Fibroblast of mammary gland (primary cell): Measurements from ENCODE around the gene NR2C1.
A peak's percentile ranks its signal among the peaks of the same experiment; 100 is the strongest.
"Not testable (repeated sequence)": the region's sequence is repeated elsewhere in the genome, so short reads cannot be mapped to it uniquely, and the experiment has no call there.

Experiments
- DNase-seq: peaks from one replicate; pipeline ENCODE4 v3.0.0-alpha.2; 2010; ENCODE audit warnings: low read depth
- H3K4me3 ChIP-seq: 2 replicates; pipeline ENCODE4 v1.5.1; 2011; ENCODE audit warnings: low read depth, mild to moderate bottlenecking, low read length, moderate library complexity; ENCODE audit not compliant: control insufficient read depth
- CTCF ChIP-seq: conservative IDR thresholded peaks from 2 replicates; pipeline ENCODE4 v1.5.1; 2011; ENCODE audit warnings: low read depth, low read length, inconsistent platforms; ENCODE audit not compliant: control insufficient read depth, insufficient read depth

NR2C1 gene

GRCh38 chr12:94987076-94987669 is 86.2 kb downstream of the NR2C1 start:
- no peak for DNase-seq
- no peak for TF ChIP-seq CTCF
- H3K4me3 ChIP-seq = no peak overlapping the region

GRCh38 chr12:94985099-94985498 is 88.3 kb downstream of the NR2C1 start:
- DNase-seq, H3K4me3 ChIP-seq: not testable (repeated sequence)

GRCh38 chr12:94983321-94983720 is 90.1 kb downstream of the NR2C1 start:
- TF ChIP-seq CTCF = no peak
- H3K4me3 ChIP-seq = no peak overlapping the region
- no peak for DNase-seq

- no peak for DNase-seq
- TF ChIP-seq CTCF = no peak
- H3K4me3 ChIP-seq = no peak overlapping the region
Observed at GRCh38 chr12:94982456-94982855, 91.0 kb downstream of the NR2C1 start.

GRCh38 chr12:94980577-94980976 is 92.8 kb downstream of the NR2C1 start:
- no peak overlapping the region for H3K4me3 ChIP-seq
- peak; percentile 28 for TF ChIP-seq CTCF
- peak; percentile 41 for DNase-seq

GRCh38 chr12:94979941-94980340 is 93.5 kb downstream of the NR2C1 start:
- H3K4me3 ChIP-seq = no peak overlapping the region
- no peak for DNase-seq
- no peak for TF ChIP-seq CTCF

GRCh38 chr12:94977766-94978468 is 95.5 kb downstream of the NR2C1 start:
- H3K4me3 ChIP-seq = no peak overlapping the region
- TF ChIP-seq CTCF = no peak
- DNase-seq = no peak
